ENCODE data around the gene PHAF1. TPM values are rescaled to one million over a fixed set of nuclear protein-coding genes. Genes with fewer than 3 reads are reported as not detected.

PHAF1 gene
- total and polyA plus RNA-seq, 9 of the 15 experiments (the other 6 are each of a cell fraction or from before 2014, with no cell fraction given), result 5.1 to 25.4 (median 13.8) TPM

DNA sequence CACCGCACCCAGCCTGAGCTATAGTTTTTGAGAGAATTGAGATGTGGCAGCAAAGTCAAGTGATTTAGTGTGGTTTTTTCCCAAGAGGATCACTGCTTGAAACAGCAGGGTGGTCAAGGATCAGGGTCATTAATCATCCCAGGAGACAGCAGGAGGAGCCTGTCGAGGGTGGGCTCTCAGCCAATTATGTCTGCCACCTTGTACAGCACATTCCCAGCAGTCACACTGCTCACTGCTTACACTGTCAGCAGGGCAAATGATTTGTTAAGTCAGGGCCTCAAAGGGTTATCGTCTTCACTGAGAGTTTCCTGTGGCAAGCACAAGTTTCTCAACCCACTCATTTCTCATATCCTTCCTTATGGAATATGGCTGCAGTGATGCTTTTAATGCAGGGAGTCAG lies 27.9 kb downstream of the PHAF1 start (continued):
- TF ChIP-seq, protein P1, sequence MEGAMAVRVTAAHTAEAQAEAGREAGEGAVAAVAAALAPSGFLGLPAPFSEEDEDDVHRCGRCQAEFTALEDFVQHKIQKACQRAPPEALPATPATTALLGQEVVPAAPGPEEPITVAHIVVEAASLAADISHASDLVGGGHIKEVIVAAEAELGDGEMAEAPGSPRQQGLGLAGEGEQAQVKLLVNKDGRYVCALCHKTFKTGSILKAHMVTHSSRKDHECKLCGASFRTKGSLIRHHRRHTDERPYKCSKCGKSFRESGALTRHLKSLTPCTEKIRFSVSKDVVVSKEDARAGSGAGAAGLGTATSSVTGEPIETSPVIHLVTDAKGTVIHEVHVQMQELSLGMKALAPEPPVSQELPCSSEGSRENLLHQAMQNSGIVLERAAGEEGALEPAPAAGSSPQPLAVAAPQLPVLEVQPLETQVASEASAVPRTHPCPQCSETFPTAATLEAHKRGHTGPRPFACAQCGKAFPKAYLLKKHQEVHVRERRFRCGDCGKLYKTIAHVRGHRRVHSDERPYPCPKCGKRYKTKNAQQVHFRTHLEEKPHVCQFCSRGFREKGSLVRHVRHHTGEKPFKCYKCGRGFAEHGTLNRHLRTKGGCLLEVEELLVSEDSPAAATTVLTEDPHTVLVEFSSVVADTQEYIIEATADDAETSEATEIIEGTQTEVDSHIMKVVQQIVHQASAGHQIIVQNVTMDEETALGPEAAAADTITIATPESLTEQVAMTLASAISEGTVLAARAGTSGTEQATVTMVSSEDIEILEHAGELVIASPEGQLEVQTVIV (CRISPR knock-in tag; IDR thresholded peaks at IDR 0.05; ENCODE audit: borderline replicate concordance), result no peak
- TF ChIP-seq RFX7 (CRISPR knock-in tag; IDR thresholded peaks at IDR 0.05) (no peak), PCBP1 (IDR thresholded peaks at IDR 0.05; ENCODE audit: low read depth, low read length, poor library complexity, severe bottlenecking) (no peak), ZNF707 (CRISPR knock-in tag; conservative IDR thresholded peaks at IDR 0.05) (no peak), ZNF644 (tag; IDR thresholded peaks at IDR 0.05; ENCODE audit: low read depth) (no peak)

DNA sequence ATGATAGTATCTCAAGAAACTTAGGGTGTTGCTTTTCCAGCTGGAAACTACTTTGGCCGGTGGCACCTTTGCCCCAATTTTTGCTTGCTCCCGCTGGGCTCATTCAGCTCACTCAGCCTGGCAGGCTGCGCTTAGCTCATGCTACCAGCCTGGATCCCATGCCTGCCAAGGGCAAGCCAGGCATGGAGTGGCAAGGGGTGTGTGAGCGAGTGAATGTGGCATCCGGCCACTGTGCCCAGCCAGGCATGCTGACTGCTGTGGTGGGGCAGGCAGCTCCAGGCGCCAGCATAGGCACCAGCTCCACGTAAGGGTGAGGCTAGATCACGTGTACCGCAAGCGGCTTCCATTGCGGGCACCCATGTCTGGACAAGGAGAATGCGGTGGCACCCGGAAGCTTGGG lies 31.6 kb downstream of the PHAF1 start:
- Histone ChIP-seq H3K4me3 (no peak overlapping the region), H3K79me2 (ENCODE audit: control insufficient read depth, insufficient read depth, low read length) (no peaks in the 10 kb centered on the region), H3K36me3 (ENCODE audit: control insufficient read depth, insufficient read depth, low read length) (peaks cover 95% of the 10 kb centered on the region), H3K9me3 (replicated peaks; ENCODE audit: control insufficient read depth, insufficient read depth, low read depth, low read length) (no peaks in the 10 kb centered on the region), H3K4me1 (replicated peaks in 1 of 2; ENCODE audit: control insufficient read depth in 2 of 2, insufficient read depth in 2 of 2, low read length in 2 of 2) (no peaks in the 10 kb centered on the region), H2AFZ (ENCODE audit: low read depth, low read length) (no peak overlapping the region), H3K27me3 (ENCODE audit: control insufficient read depth in 2 of 2, insufficient read depth in 2 of 2, low read length in 2 of 2) (no peaks in the 10 kb centered on the region), H3K27ac (ENCODE audit: extremely low read depth, low read depth, low read length) (no peak overlapping the region), H3K4me2 (ENCODE audit: insufficient read depth, low read length) (no peak overlapping the region), H4K20me1 (replicated peaks; ENCODE audit: control insufficient read depth, insufficient read depth, low read length) (no peaks in the 10 kb centered on the region), H3K9me1 (ENCODE audit: control insufficient read depth, insufficient read depth, low read length) (no peaks in the 10 kb centered on the region), H3K9ac (ENCODE audit: insufficient read depth in 1 of 2, low read depth in 2 of 2, low read length in 2 of 2) (no peak overlapping the region)
- FAIRE-seq (no peak), DNase-seq (ENCODE audit: extremely low read depth in 1 of 4, low spot score in 3 of 4) (no peak), ATAC-seq (no peak)
- POLR2A ChIA-PET, result interaction anchor here (0.6 to 0.8 kb wide), 5 partner anchors 9 to 526 kb away, joined by 3 to 5 read pairs (median 3); partner anchors contain the start of gene B3GNT9
- in situ Hi-C loops (cut with MboI), result no loop called here
- WGBS (ENCODE audit: insufficient coverage, low coverage, missing lambda C conversion rate), result over 99% methylated on average over 12 of the region's 13 CpGs
- intact Hi-C loops (cut with micrococcal nuclease), result no loop called here
- no TSS peak for BruUV-seq (replicated peaks)
- CTCF ChIA-PET (ENCODE audit: low intra/inter-chr PET ratio), result no interaction called here
- TF ChIP-seq YY1 (IDR thresholded peaks at IDR 0.05; ENCODE audit: borderline replicate concordance in 1 of 3, control insufficient read depth in 1 of 3, extremely low read depth in 1 of 3, insufficient read depth in 3 of 3, insufficient read length in 1 of 3, insufficient replicate concordance in 2 of 3, low read depth in 1 of 3, low read length in 2 of 3), result no peak
- peak; percentile 39; the same call in 1 of the 2 replicates for TF ChIP-seq POLR2G (IDR thresholded peaks at IDR 0.05; ENCODE audit: low read depth, low read length)
- TF ChIP-seq, protein P2, sequence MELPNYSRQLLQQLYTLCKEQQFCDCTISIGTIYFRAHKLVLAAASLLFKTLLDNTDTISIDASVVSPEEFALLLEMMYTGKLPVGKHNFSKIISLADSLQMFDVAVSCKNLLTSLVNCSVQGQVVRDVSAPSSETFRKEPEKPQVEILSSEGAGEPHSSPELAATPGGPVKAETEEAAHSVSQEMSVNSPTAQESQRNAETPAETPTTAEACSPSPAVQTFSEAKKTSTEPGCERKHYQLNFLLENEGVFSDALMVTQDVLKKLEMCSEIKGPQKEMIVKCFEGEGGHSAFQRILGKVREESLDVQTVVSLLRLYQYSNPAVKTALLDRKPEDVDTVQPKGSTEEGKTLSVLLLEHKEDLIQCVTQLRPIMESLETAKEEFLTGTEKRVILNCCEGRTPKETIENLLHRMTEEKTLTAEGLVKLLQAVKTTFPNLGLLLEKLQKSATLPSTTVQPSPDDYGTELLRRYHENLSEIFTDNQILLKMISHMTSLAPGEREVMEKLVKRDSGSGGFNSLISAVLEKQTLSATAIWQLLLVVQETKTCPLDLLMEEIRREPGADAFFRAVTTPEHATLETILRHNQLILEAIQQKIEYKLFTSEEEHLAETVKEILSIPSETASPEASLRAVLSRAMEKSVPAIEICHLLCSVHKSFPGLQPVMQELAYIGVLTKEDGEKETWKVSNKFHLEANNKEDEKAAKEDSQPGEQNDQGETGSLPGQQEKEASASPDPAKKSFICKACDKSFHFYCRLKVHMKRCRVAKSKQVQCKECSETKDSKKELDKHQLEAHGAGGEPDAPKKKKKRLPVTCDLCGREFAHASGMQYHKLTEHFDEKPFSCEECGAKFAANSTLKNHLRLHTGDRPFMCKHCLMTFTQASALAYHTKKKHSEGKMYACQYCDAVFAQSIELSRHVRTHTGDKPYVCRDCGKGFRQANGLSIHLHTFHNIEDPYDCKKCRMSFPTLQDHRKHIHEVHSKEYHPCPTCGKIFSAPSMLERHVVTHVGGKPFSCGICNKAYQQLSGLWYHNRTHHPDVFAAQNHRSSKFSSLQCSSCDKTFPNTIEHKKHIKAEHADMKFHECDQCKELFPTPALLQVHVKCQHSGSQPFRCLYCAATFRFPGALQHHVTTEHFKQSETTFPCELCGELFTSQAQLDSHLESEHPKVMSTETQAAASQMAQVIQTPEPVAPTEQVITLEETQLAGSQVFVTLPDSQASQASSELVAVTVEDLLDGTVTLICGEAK (IDR thresholded peaks at IDR 0.05), result no peak
- TF ChIP-seq, protein P2 (CRISPR knock-in tag; IDR thresholded peaks at IDR 0.05), result no peak

Data from K562 (cell line).